Naive thymus-derived CD4-positive, alpha-beta T cell (primary cell): ENCODE data around the gene NTN5. TPM values are rescaled to one million over a fixed set of nuclear protein-coding genes. Genes with fewer than 3 reads are reported as not detected.

ENCODE experiments used
- ATAC-seq: fragments of 150-1000 bp; cut with Tn5 transposase; 2 replicates; pipeline ENCODE4 v1.10.0; 2021; ENCODE audit warnings: mild to moderate bottlenecking, moderate library complexity
- CTCF ChIA-PET: fragments of 350-600 bp; sonication (Branson Sonifier 250); formaldehyde crosslinking; loops from one replicate; lab custom pipeline; 2021; ENCODE audit warnings: antibody characterized with exemption; lab: Charles Lee
- POLR2A ChIA-PET: fragments of 350-600 bp; sonication (Branson Sonifier 250); formaldehyde crosslinking; loops from one replicate; lab custom pipeline; 2021; ENCODE audit warnings: antibody characterized with exemption, inconsistent platforms; lab: Charles Lee
- DNase-seq, 9 donors: peaks; one replicate each; pipeline versions ENCODE4 v3.0.0 to v3.0.0-alpha.2; 2020 to 2022; ENCODE audit warnings: mixed read lengths in 1 of 9
- H3K27ac ChIP-seq: one replicate; pipeline ENCODE4 v1.7.0; 2013; ENCODE audit warnings: mild to moderate bottlenecking, low read depth, low read length, moderate library complexity
- H3K27me3 ChIP-seq, 2 donors: one replicate each; pipeline ENCODE4 v1.7.0; 2013; ENCODE audit warnings: low read length in 2 of 2, mild to moderate bottlenecking in 2 of 2, moderate library complexity in 2 of 2; ENCODE audit not compliant: control insufficient read depth in 2 of 2, insufficient read depth in 2 of 2
- H3K36me3 ChIP-seq, 3 experiments: 1 replicate in 2 of 3; 2 replicates in 1 of 3; pipeline ENCODE4 v1.7.0; 2013; ENCODE audit warnings: low read length in 3 of 3, mild to moderate bottlenecking in 3 of 3, moderate library complexity in 1 of 3; ENCODE audit not compliant: insufficient read depth in 3 of 3, control insufficient read depth in 2 of 3
- H3K4me1 ChIP-seq, 2 donors: one replicate each; pipeline ENCODE4 v1.7.0; 2013; ENCODE audit warnings: low read length in 2 of 2, mild to moderate bottlenecking in 2 of 2, moderate library complexity in 1 of 2; ENCODE audit not compliant: control insufficient read depth in 2 of 2, insufficient read depth in 2 of 2
- H3K4me3 ChIP-seq: 2 replicates; pipeline ENCODE4 v1.7.0; 2013; ENCODE audit warnings: mild to moderate bottlenecking, low read length
- H3K9me3 ChIP-seq, 3 experiments: 1 replicate in 2 of 3; 2 replicates in 1 of 3; pipeline ENCODE4 v1.7.0; 2013; ENCODE audit warnings: low read length in 3 of 3; ENCODE audit not compliant: control insufficient read depth in 2 of 3
- H3K27ac Mint-ChIP-seq, 9 donors: one replicate each; pipeline ENCODE4 v1.8.0; 2020 to 2022; ENCODE audit warnings: mixed read lengths in 9 of 9, mild to moderate bottlenecking in 8 of 9, moderate library complexity in 5 of 9, inconsistent platforms in 2 of 9
- H3K27me3 Mint-ChIP-seq, 5 donors: one replicate each; pipeline ENCODE4 v1.8.0; 2021 to 2022; ENCODE audit warnings: mixed read lengths in 5 of 5, mild to moderate bottlenecking in 1 of 5
- H3K36me3 Mint-ChIP-seq, 5 donors: one replicate each; pipeline ENCODE4 v1.8.0; 2020 to 2022; ENCODE audit warnings: mixed read lengths in 5 of 5, mild to moderate bottlenecking in 3 of 5, inconsistent platforms in 1 of 5
- H3K4me1 Mint-ChIP-seq, 7 donors: one replicate each; pipeline ENCODE4 v1.8.0; 2020 to 2022; ENCODE audit warnings: mixed read lengths in 7 of 7, mild to moderate bottlenecking in 3 of 7, inconsistent platforms in 1 of 7
- H3K4me3 Mint-ChIP-seq, 10 donors: one replicate each; pipeline ENCODE4 v1.8.0; 2020 to 2022; ENCODE audit warnings: mild to moderate bottlenecking in 10 of 10, mixed read lengths in 10 of 10, moderate library complexity in 6 of 10, inconsistent platforms in 2 of 10
- H3K9me3 Mint-ChIP-seq, 11 donors: one replicate each; pipeline ENCODE4 v1.8.0; 2020 to 2022; ENCODE audit warnings: mixed read lengths in 11 of 11, mild to moderate bottlenecking in 4 of 11, inconsistent platforms in 1 of 11, moderate library complexity in 1 of 11
- intact Hi-C, 2 donors: fragments of 100-400 bp; cut with micrococcal nuclease; formaldehyde crosslinking; loops; one replicate each; pipeline ENCODE4 v1.15.1; 2023
- polyA plus RNA-seq, 2 donors: library from polyadenylated mRNA; unstranded; fragments of 300-500 nt; fragmentation: Illumina TruSeq; gene quantifications; one replicate each; pipeline ENCODE4 v1.2.3, GENCODE V29; 2021
- total RNA-seq, 6 experiments: library from RNA in 5 of 6; stranded (reverse) in 5 of 6; gene quantifications; 1 replicate in 5 of 6; 2 replicates in 1 of 6; pipeline ENCODE4 v1.2.3 and lab custom pipeline; 2021 to 2026

NTN5 gene
- total and polyA plus RNA-seq, 7 experiments from 2014 or later: 0.41 to 5.9 (median 2.9) TPM

DNA sequence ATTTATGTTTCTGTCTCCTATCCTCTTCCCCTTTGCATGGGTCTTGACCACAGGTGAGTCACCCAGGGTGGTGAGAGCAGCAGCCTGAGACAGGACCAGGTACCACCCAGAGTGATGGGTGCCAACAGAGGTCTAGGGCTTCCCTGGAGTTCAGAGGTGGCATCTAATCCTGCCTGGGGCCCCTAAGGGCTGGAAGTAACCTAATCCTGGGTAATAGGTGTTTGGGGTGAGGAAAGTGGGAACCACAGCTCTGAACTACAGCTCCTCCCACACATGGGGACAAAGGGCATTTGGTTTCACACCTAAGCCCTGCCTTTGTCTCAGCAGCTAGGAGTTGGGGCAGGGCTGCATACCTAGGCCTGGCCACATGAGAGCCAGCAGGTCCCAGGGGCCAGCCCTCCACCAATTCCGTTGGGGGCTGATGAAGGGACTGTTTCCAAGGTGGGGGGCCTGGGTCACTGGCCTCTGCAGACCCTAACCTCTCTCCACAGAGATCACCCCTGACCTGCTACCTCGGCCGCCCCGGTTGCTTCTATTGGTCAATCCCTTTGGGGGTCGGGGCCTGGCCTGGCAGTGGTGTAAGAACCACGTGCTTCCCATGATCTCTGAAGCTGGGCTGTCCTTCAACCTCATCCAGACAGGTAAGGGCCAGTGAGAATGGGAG lies 45.5 kb downstream of the NTN5 start:
- peaks cover 0 to 51% (median under 1%) of the 10 kb centered on the region in 3 experiments for H3K36me3 ChIP-seq
- Mint-ChIP-seq H3K27me3 (no peaks in the 10 kb centered on the region), H3K4me1 (peaks cover 15 to 45% (median 35%) of the 10 kb centered on the region in 7 donors), H3K36me3 (peaks cover 0 to 10% (median 9%) of the 10 kb centered on the region in 5 donors), H3K4me3 (no peak overlapping the region), H3K27ac (peak overlapping the region in 2 of 9 donors; percentile 24 to 88), H3K9me3 (peaks cover 0 to 3% (median 0%) of the 10 kb centered on the region in 11 donors)
- no peak overlapping the region for H3K27ac ChIP-seq
- no peaks in the 10 kb centered on the region for H3K9me3 ChIP-seq
- CTCF ChIA-PET: no interaction called here
- H3K4me1 ChIP-seq: peaks cover 14 to 15% of the 10 kb centered on the region in 2 donors
- no peaks in the 10 kb centered on the region for H3K27me3 ChIP-seq
- intact Hi-C loops: no loop called here
- DNase-seq (peak in 1 of 9 donors; percentile 5), ATAC-seq (no peak)
- POLR2A ChIA-PET: interaction anchor here (0.6 to 1.1 kb wide), 5 partner anchors 8 to 264 kb away, joined by 4 to 6 read pairs (median 4); partner anchors contain the start of genes RPL18 and SPHK2
- H3K4me3 ChIP-seq: no peak overlapping the region

DNA sequence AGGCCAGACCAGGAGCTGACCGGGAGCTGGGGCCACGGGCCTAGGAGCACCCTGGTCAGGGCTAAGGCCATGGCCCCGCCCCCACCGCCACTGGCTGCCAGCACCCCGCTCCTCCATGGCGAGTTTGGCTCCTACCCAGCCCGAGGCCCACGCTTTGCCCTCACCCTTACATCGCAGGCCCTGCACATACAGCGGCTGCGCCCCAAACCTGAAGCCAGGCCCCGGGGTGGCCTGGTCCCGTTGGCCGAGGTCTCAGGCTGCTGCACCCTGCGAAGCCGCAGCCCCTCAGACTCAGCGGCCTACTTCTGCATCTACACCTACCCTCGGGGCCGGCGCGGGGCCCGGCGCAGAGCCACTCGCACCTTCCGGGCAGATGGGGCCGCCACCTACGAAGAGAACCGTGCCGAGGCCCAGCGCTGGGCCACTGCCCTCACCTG lies 46.9 kb downstream of the NTN5 start:
- H3K27ac Mint-ChIP-seq: peak overlapping the region in 2 of 9 donors; percentile 79 to 92
- Histone ChIP-seq H3K27me3 (no peaks in the 10 kb centered on the region), H3K27ac (no peak overlapping the region), H3K9me3 (no peaks in the 10 kb centered on the region), H3K36me3 (peaks cover 0 to 38% (median 0%) of the 10 kb centered on the region in 3 experiments), H3K4me3 (no peak overlapping the region), H3K4me1 (peaks cover 13 to 15% of the 10 kb centered on the region in 2 donors)
- H3K9me3 Mint-ChIP-seq: peaks cover 0 to 3% (median 0%) of the 10 kb centered on the region in 11 donors
- DNase-seq (no peak), ATAC-seq (no peak)
- H3K27me3 Mint-ChIP-seq: no peaks in the 10 kb centered on the region
- peaks cover 21 to 43% (median 35%) of the 10 kb centered on the region in 7 donors for H3K4me1 Mint-ChIP-seq
- H3K4me3 Mint-ChIP-seq: no peak overlapping the region
- CTCF ChIA-PET: no interaction called here
- POLR2A ChIA-PET: interaction anchor here (0.5 to 5.9 kb wide), 2 partner anchors 6 to 311 kb away, joined by 3 to 66 read pairs; no protein-coding TSS in a partner anchor
- H3K36me3 Mint-ChIP-seq: peaks cover 0 to 15% (median 9%) of the 10 kb centered on the region in 5 donors
- intact Hi-C loops: no loop called here

DNA sequence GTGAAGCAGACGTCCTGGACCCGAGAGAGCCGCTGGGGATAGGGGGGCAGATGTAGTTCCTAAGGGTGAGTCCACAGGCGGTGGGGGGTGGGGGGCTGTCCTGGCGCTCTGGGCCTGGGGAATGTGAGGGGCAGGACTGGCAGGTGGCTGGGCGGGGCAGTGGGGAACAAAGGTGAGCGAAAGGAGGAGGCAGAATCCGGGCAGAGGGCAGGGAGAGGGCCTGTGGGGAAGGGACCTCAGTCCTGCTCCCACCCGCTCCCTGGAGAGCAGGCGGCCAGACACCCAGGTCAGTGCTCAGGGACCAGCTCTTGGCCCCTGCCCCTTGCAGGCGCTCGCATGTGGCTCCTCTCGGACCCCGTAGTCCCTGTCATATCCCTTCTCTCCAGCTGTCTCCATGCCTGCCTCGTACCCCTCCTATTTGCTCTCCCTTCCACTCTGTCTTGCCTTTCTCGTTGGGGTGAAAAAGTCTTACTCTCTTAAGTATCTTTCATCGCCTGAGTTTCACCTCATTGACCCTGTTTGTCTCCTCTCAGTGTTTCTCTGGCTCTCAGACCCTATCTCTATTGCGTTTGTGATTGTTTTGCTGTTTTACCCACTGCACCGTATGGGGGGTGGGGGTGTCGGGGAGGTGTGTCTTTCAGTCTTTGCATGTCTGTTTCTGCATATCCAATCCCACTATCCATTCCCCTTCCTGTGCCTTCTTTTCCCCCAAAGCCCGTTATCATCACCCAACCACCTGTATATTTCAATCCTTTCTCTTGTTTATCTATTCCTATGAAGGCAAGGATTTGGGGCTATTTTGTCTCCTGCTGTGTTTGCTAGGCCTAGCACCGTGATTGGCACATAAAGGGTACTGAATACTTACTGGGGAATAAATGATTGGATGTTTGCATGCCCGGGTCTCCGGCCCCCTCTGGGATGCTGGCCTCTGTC lies 47.8 kb downstream of the NTN5 start:
- no peaks in the 10 kb centered on the region for H3K27me3 ChIP-seq
- peaks cover 0 to 29% (median 0%) of the 10 kb centered on the region in 3 experiments for H3K36me3 ChIP-seq
- H3K27ac ChIP-seq: peak overlapping the region; percentile 73
- no peaks in the 10 kb centered on the region for H3K9me3 ChIP-seq
- no peak for ATAC-seq
- H3K4me3 ChIP-seq: no peak overlapping the region
- POLR2A ChIA-PET: interaction anchor here (0.5 to 5.9 kb wide), 3 partner anchors 7 to 312 kb away, joined by 3 to 66 read pairs (median 9); partner anchors contain the start of gene DBP
- Mint-ChIP-seq H3K27me3 (no peaks in the 10 kb centered on the region), H3K9me3 (peaks cover 0 to 3% (median 0%) of the 10 kb centered on the region in 11 donors), H3K4me1 (peaks cover 24 to 44% (median 34%) of the 10 kb centered on the region in 7 donors), H3K4me3 (peak overlapping the region in 8 of 10 donors; percentile 10 to 98 (median 76)), H3K27ac (peak overlapping the region; percentile 58 to 96 (median 89)), H3K36me3 (peaks cover 0 to 13% (median 4%) of the 10 kb centered on the region in 5 donors)
- CTCF ChIA-PET: no interaction called here
- peaks cover 13 to 17% of the 10 kb centered on the region in 2 donors for H3K4me1 ChIP-seq
- intact Hi-C loops: loop anchor here (1.0 to 5.0 kb wide), 2 partner anchors 12 to 1252 kb away; partner anchors contain the start of genes DBP (in 2 of the 2), AKT1S1 (in 1 of the 2) and TBC1D17 (in 1 of the 2)
- DNase-seq: no peak

DNA sequence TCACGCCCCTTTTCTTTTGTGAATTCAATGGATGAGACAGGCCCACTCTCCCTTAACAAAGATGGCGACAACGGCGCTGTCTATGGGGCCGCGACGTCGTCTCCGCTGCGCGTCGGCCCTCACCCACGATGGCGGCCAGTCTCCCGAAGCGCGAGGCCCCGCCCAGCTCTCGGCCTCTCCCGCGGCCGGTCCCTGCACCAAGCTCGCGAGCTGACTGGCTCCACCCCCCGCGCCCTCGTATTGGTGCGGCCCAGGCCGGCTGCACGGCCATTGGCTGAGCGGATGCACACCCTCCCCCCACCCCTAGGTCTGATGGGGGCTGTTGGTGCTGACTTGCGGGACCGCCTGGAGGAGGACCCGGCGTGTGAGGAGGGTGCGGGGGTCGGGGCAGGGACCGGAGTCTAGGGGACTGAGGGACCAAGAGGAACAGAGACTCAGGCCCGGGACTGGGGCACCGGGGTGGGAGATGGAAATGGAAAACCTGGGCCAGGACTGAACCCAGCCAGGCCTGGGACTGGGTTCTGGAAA lies 48.7 kb downstream of the NTN5 start:
- peak overlapping the region; percentile 73 for H3K27ac ChIP-seq
- POLR2A ChIA-PET: interaction anchor here (1.2 to 5.9 kb wide), 7 partner anchors 8 to 118 kb away, joined by 3 to 66 read pairs (median 7); partner anchors contain the start of genes CA11 and DBP
- H3K27me3 ChIP-seq: no peaks in the 10 kb centered on the region
- peak; percentile 83 to 97 (median 87) for DNase-seq
- ATAC-seq: peak; percentile 86
- H3K4me1 ChIP-seq: peaks cover 14 to 24% of the 10 kb centered on the region in 2 donors
- Mint-ChIP-seq H3K4me1 (peaks cover 31 to 51% (median 44%) of the 10 kb centered on the region in 7 donors), H3K36me3 (peaks cover 0 to 17% (median 4%) of the 10 kb centered on the region in 5 donors), H3K27ac (peak overlapping the region; percentile 86 to 99 (median 92)), H3K9me3 (peaks cover 0 to 3% (median 0%) of the 10 kb centered on the region in 11 donors), H3K27me3 (no peaks in the 10 kb centered on the region), H3K4me3 (peak overlapping the region; percentile 76 to 98 (median 88))
- intact Hi-C loops: loop anchor here (1.0 to 5.0 kb wide), 2 partner anchors 13 to 1253 kb away; partner anchors contain the start of genes DBP (in 2 of the 2), AKT1S1 (in 1 of the 2) and TBC1D17 (in 1 of the 2)
- peak overlapping the region; percentile 29 for H3K4me3 ChIP-seq
- H3K9me3 ChIP-seq: no peaks in the 10 kb centered on the region
- CTCF ChIA-PET: interaction anchor here (0.8 to 1.4 kb wide), 2 partner anchors 10 to 14 kb away, joined by 4 read pairs; partner anchors contain the start of gene DBP
- H3K36me3 ChIP-seq: peaks cover 0 to 20% (median 0%) of the 10 kb centered on the region in 3 experiments

DNA sequence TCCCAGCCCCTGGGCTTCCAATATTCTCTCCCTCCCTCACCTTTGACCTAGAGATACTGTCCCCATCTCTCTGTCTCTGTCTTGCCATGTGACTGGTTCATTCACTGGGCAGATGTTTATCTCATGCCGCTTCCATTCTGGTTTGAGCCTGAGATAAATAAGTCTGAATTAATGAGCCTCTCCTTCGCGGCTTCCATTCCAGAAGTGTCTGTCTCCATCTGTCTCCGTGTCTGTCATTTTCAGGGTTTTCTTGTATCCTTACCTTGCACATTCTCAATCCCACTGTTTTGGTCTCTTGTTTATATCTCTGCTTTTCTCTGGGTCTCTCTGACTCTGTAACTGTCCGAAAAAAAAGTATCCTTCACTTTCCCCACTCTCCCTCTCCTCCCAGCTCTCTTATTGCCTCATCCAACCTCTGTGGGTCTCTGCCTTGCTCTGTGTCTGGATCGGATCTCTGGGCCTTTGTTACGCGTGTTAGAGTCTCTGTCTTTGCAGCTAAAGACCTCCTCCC lies 49.2 kb downstream of the NTN5 start:
- Mint-ChIP-seq H3K27ac (peak overlapping the region; percentile 84 to 99 (median 92)), H3K36me3 (peaks cover 0 to 18% (median 4%) of the 10 kb centered on the region in 5 donors), H3K27me3 (no peaks in the 10 kb centered on the region), H3K9me3 (peaks cover 0 to 3% (median 0%) of the 10 kb centered on the region in 11 donors), H3K4me1 (peaks cover 32 to 52% (median 45%) of the 10 kb centered on the region in 7 donors), H3K4me3 (peak overlapping the region; percentile 76 to 98 (median 88))
- Histone ChIP-seq H3K27me3 (no peaks in the 10 kb centered on the region), H3K36me3 (peaks cover 0 to 18% (median 0%) of the 10 kb centered on the region in 3 experiments), H3K27ac (peak overlapping the region; percentile 73), H3K9me3 (no peaks in the 10 kb centered on the region), H3K4me3 (peak overlapping the region; percentile 29), H3K4me1 (peaks cover 14 to 24% of the 10 kb centered on the region in 2 donors)
- intact Hi-C loops: loop anchor here (1.0 to 5.0 kb wide), 2 partner anchors 14 to 1254 kb away; partner anchors contain the start of genes DBP (in 2 of the 2), AKT1S1 (in 1 of the 2) and TBC1D17 (in 1 of the 2)
- ATAC-seq: no peak
- ChIA-PET POLR2A (interaction anchor here (0.6 to 5.9 kb wide), 8 partner anchors 9 to 118 kb away, joined by 3 to 66 read pairs (median 7); partner anchors contain the start of genes CA11 and DBP), CTCF (interaction anchor here (0.8 to 1.4 kb wide), 3 partner anchors 11 to 15 kb away, joined by 3 to 4 read pairs (median 4); partner anchors contain the start of gene DBP)
- no peak for DNase-seq
